DMS79 (cell line): Measurements from ENCODE around the gene SYTL4.

Experiments used
- DNase-seq: peaks from one replicate; lab custom pipeline; 2025; lab: John Stamatoyannopoulos, UW

Gene SYTL4

GRCh38 chrX:100687546-100687945 is 44.4 kb downstream of the SYTL4 start:
- no peak for DNase-seq

- DNase-seq: no peak
Observed at GRCh38 chrX:100687128-100687527, 44.8 kb downstream of the SYTL4 start.

- DNase-seq: no peak
Observed at GRCh38 chrX:100685997-100686305, 46.0 kb downstream of the SYTL4 start.

- DNase-seq: no peak
Observed at GRCh38 chrX:100685284-100685996, 46.5 kb downstream of the SYTL4 start.

- DNase-seq: no peak
Observed at GRCh38 chrX:100682939-100683338, 49.0 kb downstream of the SYTL4 start.

- no peak for DNase-seq
Observed at GRCh38 chrX:100681599-100681998, 50.3 kb downstream of the SYTL4 start.

GRCh38 chrX:100680756-100681155 is 51.2 kb downstream of the SYTL4 start:
- no peak for DNase-seq

GRCh38 chrX:100677611-100678181 is 54.2 kb downstream of the SYTL4 start:
- no peak for DNase-seq

GRCh38 chrX:100674705-100675104 is 57.2 kb downstream of the SYTL4 start:
- no peak for DNase-seq

GRCh38 chrX:100673397-100673953 is 58.4 kb downstream of the SYTL4 start:
- DNase-seq: no peak

- no peak for DNase-seq
Observed at GRCh38 chrX:100672966-100673365, 59.0 kb downstream of the SYTL4 start.

GRCh38 chrX:100663642-100664041 is 68.3 kb downstream of the SYTL4 start:
- DNase-seq: no peak

GRCh38 chrX:100662796-100663195 is 69.1 kb downstream of the SYTL4 start:
- DNase-seq: no peak

GRCh38 chrX:100662170-100662569 is 69.8 kb downstream of the SYTL4 start:
- no peak for DNase-seq

- no peak for DNase-seq
Observed at GRCh38 chrX:100659431-100660137, 72.3 kb downstream of the SYTL4 start.

GRCh38 chrX:100658941-100659381 is 73.0 kb downstream of the SYTL4 start:
- DNase-seq: no peak

- DNase-seq: no peak
Observed at GRCh38 chrX:100654261-100654660, 77.7 kb downstream of the SYTL4 start.

GRCh38 chrX:100652266-100652665 is 79.7 kb downstream of the SYTL4 start:
- DNase-seq: no peak

GRCh38 chrX:100650841-100651240 is 81.1 kb downstream of the SYTL4 start:
- DNase-seq: no peak

- DNase-seq: no peak
Observed at GRCh38 chrX:100649550-100650356, 82.2 kb downstream of the SYTL4 start.

- no peak for DNase-seq
Observed at GRCh38 chrX:100648458-100649417, 83.2 kb downstream of the SYTL4 start.
